ENCODE measurements around the gene MLKL. TPM values are rescaled to one million over a fixed set of nuclear protein-coding genes. Genes with fewer than 3 reads are reported as not detected.
A peak's percentile ranks its signal among the peaks of the same experiment; 100 is the strongest.

The MLKL gene
- total and polyA plus RNA-seq, 2 of the 13 experiments (the other 11 are each of a cell fraction or from before 2014, with no cell fraction given) = 6.4 to 10.7 TPM

DNA sequence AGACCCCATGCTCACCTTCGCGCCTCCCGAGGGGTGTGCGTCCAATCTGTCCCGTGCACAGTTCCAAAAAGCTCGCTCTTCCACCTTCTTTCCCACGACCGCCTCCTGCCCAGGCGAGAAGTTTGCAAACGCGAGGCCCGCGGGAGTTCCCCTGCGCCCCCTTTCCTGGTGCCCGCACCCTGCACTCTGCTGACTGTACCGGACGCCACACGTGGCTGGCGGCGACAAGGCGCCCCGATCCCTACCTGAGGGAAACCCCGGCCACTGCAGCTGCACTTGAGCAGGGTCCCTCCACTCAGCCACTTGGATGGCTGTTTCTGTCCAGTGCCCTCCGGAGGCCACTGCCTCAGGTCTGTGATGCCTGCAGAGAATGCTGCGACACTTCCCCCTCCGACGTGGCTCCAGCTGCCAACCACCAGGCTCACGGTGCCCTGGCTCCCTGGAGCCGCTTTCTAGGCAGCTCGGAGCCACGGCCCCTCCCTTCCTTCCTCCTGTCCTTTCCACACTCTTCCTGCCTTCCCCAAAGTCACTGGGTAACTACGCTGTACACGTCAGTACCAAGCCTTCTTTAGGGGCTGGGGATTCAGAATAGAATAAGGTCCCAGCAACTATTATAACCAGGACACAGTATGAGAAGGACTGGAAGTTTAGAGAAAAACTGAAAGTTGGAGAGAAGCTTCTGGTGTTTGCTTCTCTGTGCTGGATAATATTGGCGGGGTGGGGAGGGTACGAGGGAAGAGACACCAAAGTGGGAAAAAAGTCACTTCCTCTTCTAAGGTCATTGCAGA, at the start of gene MLKL (continued):
- peak; percentile 73; the same call in 1 of the 2 replicates for TF ChIP-seq PCBP1 (IDR thresholded peaks at IDR 0.05; ENCODE audit: borderline replicate concordance, low read depth, low read length)
- TF ChIP-seq MBNL3 (CRISPR knock-in tag; conservative IDR thresholded peaks at IDR 0.05) = no peak
- peak; percentile 34; the same call in 1 of the 2 replicates for TF ChIP-seq ZNF333 (CRISPR knock-in tag; IDR thresholded peaks at IDR 0.05; ENCODE audit: borderline replicate concordance)
- TF ChIP-seq MYNN (CRISPR knock-in tag; IDR thresholded peaks at IDR 0.05; ENCODE audit: low read depth) = no peak
- TF ChIP-seq ZNF530 (CRISPR knock-in tag; IDR thresholded peaks at IDR 0.05; ENCODE audit: low read depth) = no peak
- TF ChIP-seq ZNF292 (CRISPR knock-in tag; IDR thresholded peaks at IDR 0.05; ENCODE audit: borderline replicate concordance, low read depth) = peak; percentile 98
- TF ChIP-seq ZSCAN25 (CRISPR knock-in tag; IDR thresholded peaks at IDR 0.05) = peak; percentile 67
- TF ChIP-seq, protein P1, sequence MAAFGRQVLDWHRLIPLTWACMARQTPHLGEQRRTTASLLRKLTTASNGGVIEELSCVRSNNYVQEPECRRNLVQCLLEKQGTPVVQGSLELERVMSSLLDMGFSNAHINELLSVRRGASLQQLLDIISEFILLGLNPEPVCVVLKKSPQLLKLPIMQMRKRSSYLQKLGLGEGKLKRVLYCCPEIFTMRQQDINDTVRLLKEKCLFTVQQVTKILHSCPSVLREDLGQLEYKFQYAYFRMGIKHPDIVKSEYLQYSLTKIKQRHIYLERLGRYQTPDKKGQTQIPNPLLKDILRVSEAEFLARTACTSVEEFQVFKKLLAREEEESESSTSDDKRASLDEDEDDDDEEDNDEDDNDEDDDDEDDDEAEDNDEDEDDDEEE (CRISPR knock-in tag; IDR thresholded peaks at IDR 0.05) = peak; percentile 93
- no peak for TF ChIP-seq SCMH1 (CRISPR knock-in tag; IDR thresholded peaks at IDR 0.05; ENCODE audit: borderline replicate concordance)
- TF ChIP-seq, protein P2, sequence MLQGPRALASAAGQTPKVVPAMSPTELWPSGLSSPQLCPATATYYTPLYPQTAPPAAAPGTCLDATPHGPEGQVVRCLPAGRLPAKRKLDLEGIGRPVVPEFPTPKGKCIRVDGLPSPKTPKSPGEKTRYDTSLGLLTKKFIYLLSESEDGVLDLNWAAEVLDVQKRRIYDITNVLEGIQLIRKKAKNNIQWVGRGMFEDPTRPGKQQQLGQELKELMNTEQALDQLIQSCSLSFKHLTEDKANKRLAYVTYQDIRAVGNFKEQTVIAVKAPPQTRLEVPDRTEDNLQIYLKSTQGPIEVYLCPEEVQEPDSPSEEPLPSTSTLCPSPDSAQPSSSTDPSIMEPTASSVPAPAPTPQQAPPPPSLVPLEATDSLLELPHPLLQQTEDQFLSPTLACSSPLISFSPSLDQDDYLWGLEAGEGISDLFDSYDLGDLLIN (CRISPR knock-in tag; IDR thresholded peaks at IDR 0.05; ENCODE audit: borderline replicate concordance) = 0 out of 2 replicates have a peak, but pooled peaks have one; percentile 64
- TF ChIP-seq FOXA3 (CRISPR knock-in tag; IDR thresholded peaks at IDR 0.05) = 0 out of 2 replicates have a peak, but pooled peaks have one; percentile 13
- TF ChIP-seq, protein P3, sequence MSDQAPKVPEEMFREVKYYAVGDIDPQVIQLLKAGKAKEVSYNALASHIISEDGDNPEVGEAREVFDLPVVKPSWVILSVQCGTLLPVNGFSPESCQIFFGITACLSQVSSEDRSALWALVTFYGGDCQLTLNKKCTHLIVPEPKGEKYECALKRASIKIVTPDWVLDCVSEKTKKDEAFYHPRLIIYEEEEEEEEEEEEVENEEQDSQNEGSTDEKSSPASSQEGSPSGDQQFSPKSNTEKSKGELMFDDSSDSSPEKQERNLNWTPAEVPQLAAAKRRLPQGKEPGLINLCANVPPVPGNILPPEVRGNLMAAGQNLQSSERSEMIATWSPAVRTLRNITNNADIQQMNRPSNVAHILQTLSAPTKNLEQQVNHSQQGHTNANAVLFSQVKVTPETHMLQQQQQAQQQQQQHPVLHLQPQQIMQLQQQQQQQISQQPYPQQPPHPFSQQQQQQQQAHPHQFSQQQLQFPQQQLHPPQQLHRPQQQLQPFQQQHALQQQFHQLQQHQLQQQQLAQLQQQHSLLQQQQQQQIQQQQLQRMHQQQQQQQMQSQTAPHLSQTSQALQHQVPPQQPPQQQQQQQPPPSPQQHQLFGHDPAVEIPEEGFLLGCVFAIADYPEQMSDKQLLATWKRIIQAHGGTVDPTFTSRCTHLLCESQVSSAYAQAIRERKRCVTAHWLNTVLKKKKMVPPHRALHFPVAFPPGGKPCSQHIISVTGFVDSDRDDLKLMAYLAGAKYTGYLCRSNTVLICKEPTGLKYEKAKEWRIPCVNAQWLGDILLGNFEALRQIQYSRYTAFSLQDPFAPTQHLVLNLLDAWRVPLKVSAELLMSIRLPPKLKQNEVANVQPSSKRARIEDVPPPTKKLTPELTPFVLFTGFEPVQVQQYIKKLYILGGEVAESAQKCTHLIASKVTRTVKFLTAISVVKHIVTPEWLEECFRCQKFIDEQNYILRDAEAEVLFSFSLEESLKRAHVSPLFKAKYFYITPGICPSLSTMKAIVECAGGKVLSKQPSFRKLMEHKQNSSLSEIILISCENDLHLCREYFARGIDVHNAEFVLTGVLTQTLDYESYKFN (CRISPR knock-in tag; conservative IDR thresholded peaks at IDR 0.05) = no peak; the same call in 1 of the 2 replicates
- no peak for TF ChIP-seq ZFAT (CRISPR knock-in tag; conservative IDR thresholded peaks at IDR 0.05)
- TF ChIP-seq SMYD3 (CRISPR knock-in tag; IDR thresholded peaks at IDR 0.05) = no peak
- peak; percentile 84; the same call in 1 of the 2 replicates for TF ChIP-seq SIN3A (IDR thresholded peaks at IDR 0.05; ENCODE audit: borderline replicate concordance, low read depth, low read length)
- TF ChIP-seq, protein P4, sequence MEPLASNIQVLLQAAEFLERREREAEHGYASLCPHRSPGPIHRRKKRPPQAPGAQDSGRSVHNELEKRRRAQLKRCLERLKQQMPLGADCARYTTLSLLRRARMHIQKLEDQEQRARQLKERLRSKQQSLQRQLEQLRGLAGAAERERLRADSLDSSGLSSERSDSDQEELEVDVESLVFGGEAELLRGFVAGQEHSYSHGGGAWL (CRISPR knock-in tag; IDR thresholded peaks at IDR 0.05) = peak; percentile 92
- TF ChIP-seq ZNF230 (CRISPR knock-in tag; IDR thresholded peaks at IDR 0.05) = peak; percentile 93
- no peak for TF ChIP-seq PHF5A (CRISPR knock-in tag; IDR thresholded peaks at IDR 0.05; ENCODE audit: low read depth, unreplicated experiment)
- 0 out of 2 replicates have a peak, but pooled peaks have one; percentile 83 for TF ChIP-seq MEIS1 (CRISPR knock-in tag; IDR thresholded peaks at IDR 0.05; ENCODE audit: borderline replicate concordance)

Data from HepG2 (cell line).